OCI-LY3 (cell line): Measurements from ENCODE around the gene TEFM.

ENCODE experiments used
- H2AFZ ChIP-seq: fragments of 200-600, 300-600 bp; shearing (Covaris generic); 2 replicates; pipeline ENCODE4 v1.6.0; 2014; ENCODE audit warnings: antibody characterized with exemption, low read depth, low read length
- H3K27ac ChIP-seq: fragments of 200-600, 300-600 bp; sonication (generic); 2 replicates; pipeline ENCODE4 v1.5.1; 2014; ENCODE audit warnings: mild to moderate bottlenecking, low read length, moderate library complexity, mixed read lengths
- H3K27me3 ChIP-seq: fragments of 200-600, 300-600 bp; sonication (generic); 2 replicates; pipeline ENCODE4 v1.6.1; 2014; ENCODE audit warnings: low read depth, low read length, mixed read lengths
- H3K36me3 ChIP-seq: fragments of 200-600, 300-600 bp; sonication (generic); replicated peaks from 2 replicates; pipeline ENCODE3; 2014; ENCODE audit warnings: low read depth, low read length, mixed read lengths
- H3K4me1 ChIP-seq: fragments of 300-600, 200-600 bp; sonication (generic); 2 replicates; pipeline ENCODE4 v1.6.1; 2014; ENCODE audit warnings: low read length, mixed read lengths
- H3K4me2 ChIP-seq: fragments of 200-600, 300-600 bp; sonication (generic); 2 replicates; pipeline ENCODE4 v1.6.1; 2014; ENCODE audit warnings: low read length, mixed read lengths
- H3K4me3 ChIP-seq: fragments of 300-600, 200-600 bp; sonication (generic); 2 replicates; pipeline ENCODE4 v1.5.1; 2014; ENCODE audit warnings: antibody characterized with exemption, mild to moderate bottlenecking, low read length, moderate library complexity
- H3K79me2 ChIP-seq: fragments of 300-600, 200-600 bp; shearing (Covaris generic); 2 replicates; pipeline ENCODE4 v1.6.1; 2014; ENCODE audit warnings: mild to moderate bottlenecking, low read length, mixed read lengths
- H3K9ac ChIP-seq: fragments of 300-600, 200-600 bp; shearing (Covaris generic); 2 replicates; pipeline ENCODE4 v1.6.0; 2014; ENCODE audit warnings: mild to moderate bottlenecking, low read length, moderate library complexity
- H3K9me3 ChIP-seq: fragments of 200-600, 300-600 bp; shearing (Covaris generic); 2 replicates; pipeline ENCODE4 v1.6.1; 2014; ENCODE audit warnings: low read length, mixed read lengths; ENCODE audit not compliant: insufficient read depth
- H4K20me1 ChIP-seq: fragments of 200-600, 300-600 bp; sonication (generic); 2 replicates; pipeline ENCODE4 v1.6.1; 2016; ENCODE audit warnings: low read length, mixed read lengths; ENCODE audit not compliant: insufficient read depth
- CTCF ChIP-seq: fragments of 200-600, 300-600 bp; sonication (generic); IDR thresholded peaks from 2 replicates; pipeline ENCODE4 v1.5.1; 2014; ENCODE audit warnings: antibody characterized with exemption, low read length, low read depth
- EZH2phosphoT487 ChIP-seq: fragments of 200-600 bp; shearing (Covaris generic); IDR thresholded peaks from 2 replicates; pipeline ENCODE4 v1.6.1; 2018; ENCODE audit warnings: antibody characterized with exemption, mixed run types, low read depth

TEFM gene

DNA sequence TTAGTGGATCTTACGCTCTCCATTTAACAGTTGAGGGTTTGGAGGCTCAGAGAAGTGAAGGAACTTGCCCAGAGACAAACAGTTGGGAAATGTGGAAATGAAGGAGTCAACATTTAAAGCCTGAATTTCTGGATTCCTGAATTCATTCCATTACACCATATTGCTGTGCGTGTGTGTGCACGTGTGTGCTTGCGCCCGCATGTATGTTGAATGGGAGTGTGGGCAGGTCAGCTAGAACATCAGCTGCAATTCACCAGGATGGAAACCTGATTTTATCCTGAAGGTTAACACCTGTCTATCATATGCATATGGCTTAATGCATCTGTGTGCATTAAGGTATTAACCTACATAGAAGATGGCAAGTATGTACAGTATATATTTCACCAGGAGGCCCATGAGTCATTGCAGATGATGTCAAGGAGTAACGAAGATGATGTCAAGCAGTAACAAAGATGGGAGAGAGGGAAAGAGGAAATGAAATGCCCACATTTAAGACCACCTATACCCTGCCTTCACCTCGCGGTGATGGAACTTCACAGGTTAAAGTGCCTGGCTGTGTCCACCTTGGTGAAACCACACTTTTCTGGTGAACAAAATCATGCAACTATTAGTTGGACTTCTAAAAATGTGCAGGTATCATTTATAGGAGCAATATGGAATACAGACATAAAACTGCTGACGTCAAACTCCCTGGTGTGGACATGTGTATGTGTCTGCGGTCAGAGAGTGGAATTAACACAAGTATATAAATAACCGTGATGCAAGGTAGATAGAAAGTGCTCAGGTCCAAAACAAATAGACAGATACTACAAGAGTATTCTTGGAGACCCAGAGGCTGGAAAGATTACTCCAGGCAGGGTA lies 14.9 kb upstream of the TEFM start:
- Histone ChIP-seq H3K36me3 (no peaks in the 10 kb centered on the region), H3K9ac (peak overlapping the region; percentile 58), H2AFZ (peak overlapping the region; percentile 95; the same call in 1 of the 2 replicates), H3K27ac (no peak overlapping the region), H3K4me3 (peak overlapping the region; percentile 83), H4K20me1 (no peaks in the 10 kb centered on the region), H3K79me2 (no peaks in the 10 kb centered on the region), H3K4me2 (peak overlapping the region; percentile 91), H3K9me3 (no peaks in the 10 kb centered on the region), H3K4me1 (peaks cover 11% of the 10 kb centered on the region), H3K27me3 (peaks cover 18% of the 10 kb centered on the region; the same call in 1 of the 2 replicates)
- TF ChIP-seq EZH2phosphoT487 (no peak), CTCF (no peak)

DNA sequence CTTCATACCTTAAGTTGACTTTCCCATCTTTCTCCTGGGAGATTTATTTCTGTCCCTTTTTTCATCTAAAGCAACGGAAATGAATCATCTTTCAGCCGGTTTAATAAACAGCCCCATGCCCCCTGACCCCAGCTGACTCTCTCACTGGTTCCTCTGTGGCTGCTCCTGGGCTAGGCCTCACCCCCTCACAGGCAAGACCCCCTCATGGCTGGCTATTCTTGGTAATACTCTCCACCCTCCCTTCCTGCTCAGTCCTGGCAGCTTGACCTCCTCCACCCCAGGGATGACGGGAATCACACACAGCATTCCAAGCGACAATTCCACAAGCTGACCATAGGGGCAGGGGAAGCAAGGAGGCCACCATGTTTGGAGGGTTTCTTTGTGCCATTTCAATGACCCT lies 14.2 kb upstream of the TEFM start:
- no peaks in the 10 kb centered on the region for H4K20me1 ChIP-seq
- peaks cover 18% of the 10 kb centered on the region; the same call in 1 of the 2 replicates for H3K27me3 ChIP-seq
- H3K4me3 ChIP-seq: no peak overlapping the region
- no peaks in the 10 kb centered on the region for H3K36me3 ChIP-seq
- H3K9ac ChIP-seq: no peak overlapping the region
- no peaks in the 10 kb centered on the region for H3K79me2 ChIP-seq
- TF ChIP-seq EZH2phosphoT487 (no peak), CTCF (no peak)
- no peak overlapping the region for H3K4me2 ChIP-seq
- no peaks in the 10 kb centered on the region for H3K9me3 ChIP-seq
- no peak overlapping the region for H3K27ac ChIP-seq
- no peak overlapping the region for H2AFZ ChIP-seq
- peaks cover 11% of the 10 kb centered on the region for H3K4me1 ChIP-seq

DNA sequence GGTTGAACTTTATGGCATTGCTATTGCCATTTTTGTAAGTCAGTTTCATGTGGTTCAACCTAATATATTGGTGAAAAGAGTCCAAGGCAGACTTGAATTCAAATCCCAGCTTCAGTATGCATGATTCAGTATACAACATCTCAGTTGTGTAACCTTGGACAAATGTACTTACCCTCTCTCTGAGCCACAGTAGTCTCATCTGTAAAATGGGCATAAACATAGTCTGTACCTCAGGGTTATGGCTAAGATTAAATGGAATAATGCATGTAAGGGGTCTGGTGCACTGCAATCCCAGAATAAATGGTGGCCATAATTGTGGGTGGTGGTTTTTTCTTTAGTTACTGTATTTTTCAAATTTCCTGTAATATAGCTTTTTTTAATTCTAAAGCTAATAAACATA lies 11.0 kb upstream of the TEFM start:
- Histone ChIP-seq H3K4me2 (no peak overlapping the region), H3K9me3 (no peaks in the 10 kb centered on the region), H3K27ac (no peak overlapping the region), H2AFZ (no peak overlapping the region), H3K9ac (no peak overlapping the region), H3K36me3 (no peaks in the 10 kb centered on the region), H3K4me3 (no peak overlapping the region), H4K20me1 (no peaks in the 10 kb centered on the region), H3K4me1 (peaks cover 7% of the 10 kb centered on the region), H3K27me3 (0 out of 2 replicates have a peak, but pooled peaks cover 8% of the 10 kb centered on the region), H3K79me2 (no peaks in the 10 kb centered on the region)
- TF ChIP-seq CTCF (no peak), EZH2phosphoT487 (no peak)

DNA sequence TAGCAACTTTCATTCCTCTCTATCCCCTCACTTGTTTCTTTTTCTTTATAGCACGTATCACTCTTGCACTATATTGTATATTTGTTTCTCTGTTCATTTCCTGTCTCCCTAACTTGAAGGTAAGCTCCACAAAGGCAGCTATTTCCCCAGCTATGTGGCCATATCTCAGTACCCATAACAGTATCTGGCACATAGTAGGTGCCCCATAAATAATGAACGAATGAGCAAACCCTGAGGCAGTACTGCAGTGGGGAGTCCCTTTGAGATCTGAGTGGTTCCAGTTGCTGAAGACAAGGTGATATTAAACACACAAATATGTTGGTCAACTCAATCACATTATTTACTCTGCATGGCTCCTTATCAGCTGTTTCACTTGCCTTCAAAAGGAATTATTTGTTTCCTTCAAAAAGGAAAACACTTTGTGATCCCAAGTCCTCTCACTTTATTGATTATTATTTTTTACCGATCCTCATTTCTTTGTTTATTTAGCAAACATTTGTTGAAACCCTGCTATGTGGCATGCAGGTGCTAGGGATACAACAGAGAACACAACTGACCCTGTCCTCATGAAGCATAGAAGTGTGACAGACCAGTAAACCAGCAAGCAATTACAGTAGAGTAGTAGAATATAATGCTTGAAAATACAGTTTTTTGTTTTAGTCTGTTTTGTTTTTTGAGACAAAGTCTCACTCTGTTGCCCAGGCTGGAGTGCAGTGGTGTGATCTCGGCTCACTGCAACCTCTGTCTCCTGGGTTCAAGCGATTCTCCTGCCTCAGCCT lies 10.0 kb upstream of the TEFM start:
- Histone ChIP-seq H3K4me1 (peaks cover 2% of the 10 kb centered on the region), H4K20me1 (no peaks in the 10 kb centered on the region)

More for the DNA sequence above, 10.0 kb upstream of the TEFM start:
- no peak overlapping the region for H3K4me3 ChIP-seq
- H3K9ac ChIP-seq: no peak overlapping the region
- H2AFZ ChIP-seq: no peak overlapping the region
- 0 out of 2 replicates have a peak, but pooled peaks cover 8% of the 10 kb centered on the region for H3K27me3 ChIP-seq
- no peaks in the 10 kb centered on the region for H3K9me3 ChIP-seq
- no peaks in the 10 kb centered on the region for H3K36me3 ChIP-seq
- no peak overlapping the region for H3K27ac ChIP-seq
- H3K79me2 ChIP-seq: no peaks in the 10 kb centered on the region
- TF ChIP-seq EZH2phosphoT487: no peak
- TF ChIP-seq CTCF: no peak
- H3K4me2 ChIP-seq: no peak overlapping the region
